ENCODE measurements around the gene C10orf53.

DNA sequence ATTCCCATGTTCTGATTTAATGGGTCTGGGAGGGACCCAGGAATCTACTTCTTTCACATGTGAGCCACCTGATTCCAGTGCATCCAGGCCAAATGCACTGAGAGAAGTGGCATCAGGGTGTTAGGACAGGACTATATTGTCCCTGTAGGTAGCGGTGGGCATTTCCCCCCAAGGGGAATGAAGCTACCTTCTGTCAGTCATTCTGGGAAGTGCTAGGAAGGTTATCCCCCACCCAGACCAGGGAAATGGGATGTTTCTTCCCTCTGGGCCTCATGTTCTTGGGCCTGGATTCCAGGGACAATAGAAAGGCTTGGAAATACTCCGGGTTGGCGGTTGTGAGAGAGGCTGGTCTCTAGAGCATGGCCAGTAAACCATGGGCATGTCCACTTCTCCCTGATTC is 20.8 kb downstream of the C10orf53 start:
- no peak for TF ChIP-seq CTCF (IDR thresholded peaks at IDR 0.05; ENCODE audit: poor library complexity)
- no peak for TF ChIP-seq EZH2phosphoT487 (IDR thresholded peaks at IDR 0.05; ENCODE audit: low read depth, severe bottlenecking, unreplicated experiment)
- TF ChIP-seq EZH2 (IDR thresholded peaks at IDR 0.05; ENCODE audit: borderline replicate concordance) = no peak

Measured in hepatocyte (in vitro differentiated cells).